Left lung (tissue), 10 donors: ENCODE measurements around the gene TMEM203. TPM values are rescaled to one million over a fixed set of nuclear protein-coding genes. Genes with fewer than 3 reads are reported as not detected.
"Not testable (repeated sequence)": the region's sequence is repeated elsewhere in the genome, so short reads cannot be mapped to it uniquely, and the experiment has no call there.

Source experiments
- ATAC-seq: fragments of 200-7000 bp; cut with Tn5 transposase; one replicate; pipeline ENCODE4 v1.9.1; 2020; ENCODE audit warnings: moderate library complexity
- DNase-seq, 4 donors: peaks; one replicate each; pipeline ENCODE4 v3.0.0-alpha.2; 2013 to 2020
- H3K27ac ChIP-seq, 2 donors: fragments of 200-600 bp; sonication (generic) in 1 of 2; one replicate each; pipeline versions ENCODE4 v1.5.0 to v1.8.0; 2020 to 2021
- H3K27me3 ChIP-seq, 2 donors: fragments of 200-600 bp; sonication (generic) in 1 of 2; one replicate each; pipeline versions ENCODE4 v1.5.0 to v1.8.0; 2020 to 2021
- H3K36me3 ChIP-seq, 2 donors: fragments of 200-600 bp; sonication (generic) in 1 of 2; one replicate each; pipeline versions ENCODE4 v1.5.0 to v1.8.0; 2020 to 2021
- H3K4me1 ChIP-seq, 2 donors: fragments of 200-600 bp; one replicate each; pipeline ENCODE4 v1.8.0; 2021
- H3K4me3 ChIP-seq, 2 donors: fragments of 200-600 bp; sonication (generic) in 1 of 2; one replicate each; pipeline versions ENCODE4 v1.5.0 to v1.8.0; 2020 to 2021; ENCODE audit warnings: mild to moderate bottlenecking in 1 of 2
- H3K9me3 ChIP-seq, 2 donors: fragments of 200-600 bp; sonication (generic) in 1 of 2; one replicate each; pipeline versions ENCODE4 v1.5.0 to v1.8.0; 2020 to 2021
- CTCF ChIP-seq, 2 donors: fragments of 200-600 bp; sonication (generic) in 1 of 2; IDR thresholded peaks; one replicate each; pipeline versions ENCODE4 v1.5.0 to v1.8.0; 2021; ENCODE audit warnings: antibody characterized with exemption in 2 of 2
- intact Hi-C, 2 donors: fragments of 100-400 bp; cut with DNase I; formaldehyde crosslinking; loops; one replicate each; pipeline versions ENCODE4 v1.11.2 to v1.14.2; 2022
- polyA plus RNA-seq, 6 donors: library from polyadenylated mRNA; unstranded; fragments of 120-200 nt; gene quantifications; one replicate each; pipeline ENCODE4 v1.2.1, GENCODE V29; 2013; ENCODE audit not compliant: insufficient read length in 6 of 6
- total RNA-seq, 2 donors: library from RNA; stranded (reverse); fragmentation: NEBNext Ultra II Directional; extraction: Animal tissue kit (Norgen Biotek cat#: 25700); gene quantifications; one replicate each; pipeline ENCODE4 v1.2.1, GENCODE V29; 2021
- donor health status: DM: no; HTN: yes; CAD: no.
- donor health status: DM: no; HTN: no; CAD: no.

The TMEM203 gene
- total and polyA plus RNA-seq, 8 donors = 30.4 to 37.8 (median 31.8) TPM

- TF ChIP-seq CTCF (IDR thresholded peaks at IDR 0.05) = no peak
- no peaks in the 10 kb centered on the region for H3K9me3 ChIP-seq
- peak overlapping the region; percentile 96 to 99 for H3K27ac ChIP-seq
- DNase-seq = peak; percentile 84 to 94 (median 88)
- H3K36me3 ChIP-seq = peaks cover 0 to 26% of the 10 kb centered on the region in 2 donors
- H3K4me3 ChIP-seq = peak overlapping the region; percentile 55 to 96
- H3K27me3 ChIP-seq = peaks cover 0 to 8% of the 10 kb centered on the region in 2 donors
- H3K4me1 ChIP-seq = peaks cover 17 to 77% of the 10 kb centered on the region in 2 donors
- ATAC-seq = peak; percentile 67
- intact Hi-C loops = no loop called here
Measured at GRCh38 chr9:137240318-137240840, 34.9 kb upstream of the TMEM203 start.

- ATAC-seq, intact Hi-C loops, H3K9me3 ChIP-seq, DNase-seq: not testable (repeated sequence)
- Histone ChIP-seq H3K4me1 (peaks cover 17 to 77% of the 10 kb centered on the region in 2 donors), H3K36me3 (peaks cover 0 to 26% of the 10 kb centered on the region in 2 donors), H3K4me3 (peak overlapping the region; percentile 55 to 96), H3K27ac (peak overlapping the region; percentile 96 to 99), H3K27me3 (peaks cover 0 to 15% of the 10 kb centered on the region in 2 donors)
Measured at GRCh38 chr9:137239541-137240200, 34.2 kb upstream of the TMEM203 start.

GRCh38 chr9:137237759-137238726 lies 32.6 kb upstream of the TMEM203 start:
- no peaks in the 10 kb centered on the region for H3K9me3 ChIP-seq
- peaks cover 17 to 64% of the 10 kb centered on the region in 2 donors for H3K4me1 ChIP-seq
- no peak for TF ChIP-seq CTCF (IDR thresholded peaks at IDR 0.05)
- no peak overlapping the region for H3K27ac ChIP-seq
- no peak for ATAC-seq
- H3K27me3 ChIP-seq = peaks cover 0 to 31% of the 10 kb centered on the region in 2 donors
- peaks cover 0 to 14% of the 10 kb centered on the region in 2 donors for H3K36me3 ChIP-seq
- intact Hi-C loops = no loop called here
- no peak for DNase-seq
- H3K4me3 ChIP-seq = no peak overlapping the region

- peaks cover 0 to 4% of the 10 kb centered on the region in 2 donors for H3K36me3 ChIP-seq
- peak overlapping the region in 1 of 2 donors; percentile 16 for H3K4me3 ChIP-seq
- peak overlapping the region in 1 of 2 donors; percentile 53 for H3K27ac ChIP-seq
- intact Hi-C loops = no loop called here
- DNase-seq (no peak), ATAC-seq (no peak)
- H3K27me3 ChIP-seq = peaks cover 0 to 42% of the 10 kb centered on the region in 2 donors
- no peaks in the 10 kb centered on the region for H3K9me3 ChIP-seq
- no peak for TF ChIP-seq CTCF (IDR thresholded peaks at IDR 0.05)
- peaks cover 8 to 53% of the 10 kb centered on the region in 2 donors for H3K4me1 ChIP-seq
Measured at GRCh38 chr9:137236936-137237421, 31.5 kb upstream of the TMEM203 start.

- Histone ChIP-seq H3K36me3 (no peaks in the 10 kb centered on the region), H3K4me3 (peak overlapping the region in 1 of 2 donors; percentile 16), H3K27me3 (peaks cover 0 to 48% of the 10 kb centered on the region in 2 donors), H3K9me3 (no peaks in the 10 kb centered on the region), H3K27ac (peak overlapping the region in 1 of 2 donors; percentile 53), H3K4me1 (peaks cover 7 to 49% of the 10 kb centered on the region in 2 donors)
- ATAC-seq (peak; percentile 58), DNase-seq (peak; percentile 54 to 95 (median 88))
- intact Hi-C loops = no loop called here
- TF ChIP-seq CTCF (IDR thresholded peaks at IDR 0.05) = peak; percentile 95 to 100
Measured at GRCh38 chr9:137236238-137236935, 30.9 kb upstream of the TMEM203 start.
